Measurements from ENCODE around the gene SYNGAP1. TPM values are rescaled to one million over a fixed set of nuclear protein-coding genes. Genes with fewer than 3 reads are reported as not detected.
A peak's percentile ranks its signal among the peaks of the same experiment; 100 is the strongest.

SYNGAP1 gene
- total RNA-seq, 1 experiment from 2014 or later = 2.5 TPM

GRCh38 chr6:33404884-33405283 is 15.0 kb upstream of the SYNGAP1 start:
- no peak for DNase-seq (ENCODE audit: low spot score)

- no peak for DNase-seq (ENCODE audit: low spot score)
These were observed 14.4 kb upstream of the SYNGAP1 start for GRCh38 chr6:33405386-33405940.

GRCh38 chr6:33406126-33406525 is 13.7 kb upstream of the SYNGAP1 start:
- DNase-seq (ENCODE audit: low spot score) = no peak

GRCh38 chr6:33407132-33407718 is 12.6 kb upstream of the SYNGAP1 start:
- peak; percentile 31 for DNase-seq (ENCODE audit: low spot score)

- DNase-seq (ENCODE audit: low spot score) = peak; percentile 93
These were observed 9.7 kb upstream of the SYNGAP1 start for GRCh38 chr6:33410050-33410710.

GRCh38 chr6:33410711-33411631 is 8.9 kb upstream of the SYNGAP1 start, which contains the start of gene PHF1:
Gene PHF1, plus strand, starts transcription at chr6:33411014. Its CDS starts 1,250 bp downstream, at chr6:33412264.
- DNase-seq (ENCODE audit: low spot score) = peak; percentile 79

- no peak for DNase-seq (ENCODE audit: low spot score)
These were observed 8.2 kb upstream of the SYNGAP1 start for GRCh38 chr6:33411632-33412005.

- no peak for DNase-seq (ENCODE audit: low spot score)
These were observed 7.5 kb upstream of the SYNGAP1 start for GRCh38 chr6:33412140-33413009.

- no peak for DNase-seq (ENCODE audit: low spot score)
These were observed 6.4 kb upstream of the SYNGAP1 start for GRCh38 chr6:33413241-33414120.

GRCh38 chr6:33414592-33415271 is 5.1 kb upstream of the SYNGAP1 start:
- DNase-seq (ENCODE audit: low spot score) = no peak

GRCh38 chr6:33415831-33416230 is 4.0 kb upstream of the SYNGAP1 start:
- no peak for DNase-seq (ENCODE audit: low spot score)

- DNase-seq (ENCODE audit: low spot score) = no peak
These were observed 3.3 kb upstream of the SYNGAP1 start for GRCh38 chr6:33416386-33417127.

GRCh38 chr6:33417128-33417902 is 2.5 kb upstream of the SYNGAP1 start:
- DNase-seq (ENCODE audit: low spot score) = peak; percentile 82

GRCh38 chr6:33417903-33418689 is 1.8 kb upstream of the SYNGAP1 start, which contains the start of gene CUTA:
Gene CUTA, minus strand, starts transcription at chr6:33418107. Its CDS starts 107 bp downstream, at chr6:33418000.
- DNase-seq (ENCODE audit: low spot score) = peak; percentile 99

GRCh38 chr6:33418690-33419291 is 1.1 kb upstream of the SYNGAP1 start:
- DNase-seq (ENCODE audit: low spot score) = no peak

GRCh38 chr6:33420491-33421343 is 852 bp downstream of the SYNGAP1 start:
- no peak for DNase-seq (ENCODE audit: low spot score)
